ENCODE results near the gene WIPF2.
"Not testable (repeated sequence)": the region's sequence is repeated elsewhere in the genome, so short reads cannot be mapped to it uniquely, and the experiment has no call there.

- not testable (repeated sequence) for TF ChIP-seq EZH2 (IDR thresholded peaks at IDR 0.05; ENCODE audit: low read length, unreplicated experiment); CTCF (conservative IDR thresholded peaks at IDR 0.05; ENCODE audit: low read depth, low read length)
Measured at GRCh38 chr17:40206193-40206592, 12.9 kb upstream of the WIPF2 start.
